HUES6 (cell line): Measurements from ENCODE around the gene AP2A1.
"Not testable (repeated sequence)": the region's sequence is repeated elsewhere in the genome, so short reads cannot be mapped to it uniquely, and the experiment has no call there.

Source experiments
- H3K27ac ChIP-seq: 2 replicates; pipeline ENCODE4 v1.7.0; 2013; ENCODE audit warnings: low read depth, mild to moderate bottlenecking, low read length, inconsistent platforms
- H3K27me3 ChIP-seq: 2 replicates; pipeline ENCODE4 v1.6.1; 2013; ENCODE audit warnings: low read length; ENCODE audit not compliant: control insufficient read depth, insufficient read depth
- H3K36me3 ChIP-seq: 2 replicates; pipeline ENCODE4 v1.6.1; 2013; ENCODE audit warnings: low read length; ENCODE audit not compliant: control insufficient read depth, insufficient read depth
- H3K4me1 ChIP-seq: 2 replicates; pipeline ENCODE4 v1.6.1; 2013; ENCODE audit warnings: low read length; ENCODE audit not compliant: control insufficient read depth, insufficient read depth
- H3K4me3 ChIP-seq: 2 replicates; pipeline ENCODE4 v1.5.1; 2013; ENCODE audit warnings: low read depth, low read length
- H3K9ac ChIP-seq: one replicate; pipeline ENCODE4 v1.6.1; 2013; ENCODE audit warnings: mild to moderate bottlenecking, low read length
- H3K9me3 ChIP-seq: 2 replicates; pipeline ENCODE4 v1.6.1; 2013; ENCODE audit warnings: low read depth, low read length; ENCODE audit not compliant: control insufficient read depth, insufficient read depth

AP2A1 gene

GRCh38 chr19:49812997-49813861 lies 46.4 kb downstream of the AP2A1 start, which contains the start of gene FUZ:
Gene FUZ, minus strand, starts transcription at chr19:49813292. Its CDS starts 186 bp downstream, at chr19:49813106.
- no peaks in the 10 kb centered on the region for H3K9me3 ChIP-seq
- no peaks in the 10 kb centered on the region; the same call in 1 of the 2 replicates for H3K27me3 ChIP-seq
- H3K36me3 ChIP-seq: no peaks in the 10 kb centered on the region
- H3K4me3 ChIP-seq: peak within 1 kb of the TSS; percentile 86
- H3K4me1 ChIP-seq: peaks cover 17% of the 10 kb centered on the region
- H3K9ac ChIP-seq: peak within 1 kb of the TSS; percentile 77
- peak within 1 kb of the TSS; percentile 90 for H3K27ac ChIP-seq

- H3K9ac ChIP-seq: no peak overlapping the region
- H3K9me3 ChIP-seq: no peaks in the 10 kb centered on the region
- peak overlapping the region; percentile 16; the same call in 1 of the 2 replicates for H3K27ac ChIP-seq
- no peaks in the 10 kb centered on the region; the same call in 1 of the 2 replicates for H3K27me3 ChIP-seq
- peak overlapping the region; percentile 86 for H3K4me3 ChIP-seq
- H3K36me3 ChIP-seq: no peaks in the 10 kb centered on the region
- peaks cover 16% of the 10 kb centered on the region for H3K4me1 ChIP-seq
Measured at GRCh38 chr19:49814010-49814409, 47.2 kb downstream of the AP2A1 start.

- Histone ChIP-seq H3K27ac (no peak overlapping the region), H3K4me3 (no peak overlapping the region), H3K36me3 (peaks cover 11% of the 10 kb centered on the region), H3K27me3 (no peaks in the 10 kb centered on the region), H3K9ac (no peak overlapping the region), H3K4me1 (peaks cover 14% of the 10 kb centered on the region; the same call in 1 of the 2 replicates), H3K9me3 (no peaks in the 10 kb centered on the region)
Measured at GRCh38 chr19:49816590-49816989, 49.8 kb downstream of the AP2A1 start.

GRCh38 chr19:49817964-49818648 lies 51.3 kb downstream of the AP2A1 start, which contains the start of gene MED25:
Gene MED25, plus strand, starts transcription at chr19:49818289. Its CDS starts 53 bp downstream, at chr19:49818342.
- H3K9me3 ChIP-seq: no peaks in the 10 kb centered on the region
- H3K27ac ChIP-seq: peak within 1 kb of the TSS; percentile 80
- H3K36me3 ChIP-seq: peaks cover 12% of the 10 kb centered on the region
- H3K4me1 ChIP-seq: peaks cover 7% of the 10 kb centered on the region; the same call in 1 of the 2 replicates
- H3K27me3 ChIP-seq: no peaks in the 10 kb centered on the region
- H3K9ac ChIP-seq: peak within 1 kb of the TSS; percentile 78
- H3K4me3 ChIP-seq: peak within 1 kb of the TSS; percentile 77

- peak overlapping the region; percentile 80 for H3K27ac ChIP-seq
- no peaks in the 10 kb centered on the region for H3K27me3 ChIP-seq
- H3K36me3 ChIP-seq: peaks cover 19% of the 10 kb centered on the region
- peak overlapping the region; percentile 77 for H3K4me3 ChIP-seq
- peaks cover 7% of the 10 kb centered on the region; the same call in 1 of the 2 replicates for H3K4me1 ChIP-seq
- H3K9me3 ChIP-seq: no peaks in the 10 kb centered on the region
- peak overlapping the region; percentile 78 for H3K9ac ChIP-seq
Measured at GRCh38 chr19:49818649-49819370, 52.0 kb downstream of the AP2A1 start.

GRCh38 chr19:49819452-49820115 lies 52.8 kb downstream of the AP2A1 start:
- not testable (repeated sequence) for H3K9me3 ChIP-seq, H3K27me3 ChIP-seq, H3K4me1 ChIP-seq, H3K27ac ChIP-seq
- Histone ChIP-seq H3K36me3 (peaks cover 24% of the 10 kb centered on the region), H3K4me3 (peak overlapping the region; percentile 77), H3K9ac (peak overlapping the region; percentile 78)

- Histone ChIP-seq H3K27me3 (no peaks in the 10 kb centered on the region), H3K4me1 (peaks cover 7% of the 10 kb centered on the region; the same call in 1 of the 2 replicates), H3K27ac (no peak overlapping the region), H3K9me3 (no peaks in the 10 kb centered on the region), H3K4me3 (no peak overlapping the region), H3K36me3 (peaks cover 24% of the 10 kb centered on the region), H3K9ac (no peak overlapping the region)
Measured at GRCh38 chr19:49820125-49820524, 53.3 kb downstream of the AP2A1 start.

- Histone ChIP-seq H3K9me3 (no peaks in the 10 kb centered on the region), H3K9ac (no peak overlapping the region), H3K27ac (no peak overlapping the region), H3K27me3 (no peaks in the 10 kb centered on the region), H3K4me1 (peaks cover 7% of the 10 kb centered on the region; the same call in 1 of the 2 replicates), H3K36me3 (peaks cover 35% of the 10 kb centered on the region), H3K4me3 (no peak overlapping the region)
Measured at GRCh38 chr19:49823472-49823871, 56.7 kb downstream of the AP2A1 start.

- no peak overlapping the region for H3K27ac ChIP-seq
- H3K4me3 ChIP-seq: no peak overlapping the region
- H3K9me3 ChIP-seq: no peaks in the 10 kb centered on the region
- no peak overlapping the region for H3K9ac ChIP-seq
- H3K27me3 ChIP-seq: no peaks in the 10 kb centered on the region
- no peaks in the 10 kb centered on the region for H3K4me1 ChIP-seq
- peaks cover 40% of the 10 kb centered on the region for H3K36me3 ChIP-seq
Measured at GRCh38 chr19:49824662-49825061, 57.9 kb downstream of the AP2A1 start.

GRCh38 chr19:49827034-49827433 lies 60.2 kb downstream of the AP2A1 start:
- Histone ChIP-seq H3K27me3 (no peaks in the 10 kb centered on the region), H3K4me1 (no peaks in the 10 kb centered on the region), H3K9ac (no peak overlapping the region), H3K4me3 (no peak overlapping the region), H3K27ac (no peak overlapping the region), H3K9me3 (no peaks in the 10 kb centered on the region), H3K36me3 (peaks cover 47% of the 10 kb centered on the region)
